ENCODE measurements around the gene SLC8A1.

DNA sequence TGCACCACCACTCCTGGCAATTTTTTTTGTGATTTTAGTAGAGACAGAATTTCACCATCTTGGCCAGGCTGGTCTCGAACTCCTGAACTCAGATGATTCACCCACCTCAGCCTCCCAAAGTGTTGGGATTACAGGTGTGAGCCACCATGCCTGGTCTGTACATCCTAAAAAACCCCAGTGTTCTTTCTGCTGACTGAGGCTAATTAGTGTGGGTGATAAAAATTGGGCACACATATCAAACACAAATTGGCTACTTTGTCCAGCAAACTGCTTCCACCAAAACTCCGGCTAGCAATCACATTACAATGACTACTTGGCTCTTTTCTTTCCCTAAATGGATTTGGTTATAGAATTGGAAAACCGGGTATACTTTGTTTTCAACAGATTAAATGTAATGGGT lies 153.9 kb downstream of the SLC8A1 start:
- TF ChIP-seq POLR2AphosphoS5 (IDR thresholded peaks at IDR 0.05): no peak
- TF ChIP-seq, protein P1, sequence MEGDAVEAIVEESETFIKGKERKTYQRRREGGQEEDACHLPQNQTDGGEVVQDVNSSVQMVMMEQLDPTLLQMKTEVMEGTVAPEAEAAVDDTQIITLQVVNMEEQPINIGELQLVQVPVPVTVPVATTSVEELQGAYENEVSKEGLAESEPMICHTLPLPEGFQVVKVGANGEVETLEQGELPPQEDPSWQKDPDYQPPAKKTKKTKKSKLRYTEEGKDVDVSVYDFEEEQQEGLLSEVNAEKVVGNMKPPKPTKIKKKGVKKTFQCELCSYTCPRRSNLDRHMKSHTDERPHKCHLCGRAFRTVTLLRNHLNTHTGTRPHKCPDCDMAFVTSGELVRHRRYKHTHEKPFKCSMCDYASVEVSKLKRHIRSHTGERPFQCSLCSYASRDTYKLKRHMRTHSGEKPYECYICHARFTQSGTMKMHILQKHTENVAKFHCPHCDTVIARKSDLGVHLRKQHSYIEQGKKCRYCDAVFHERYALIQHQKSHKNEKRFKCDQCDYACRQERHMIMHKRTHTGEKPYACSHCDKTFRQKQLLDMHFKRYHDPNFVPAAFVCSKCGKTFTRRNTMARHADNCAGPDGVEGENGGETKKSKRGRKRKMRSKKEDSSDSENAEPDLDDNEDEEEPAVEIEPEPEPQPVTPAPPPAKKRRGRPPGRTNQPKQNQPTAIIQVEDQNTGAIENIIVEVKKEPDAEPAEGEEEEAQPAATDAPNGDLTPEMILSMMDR (IDR thresholded peaks at IDR 0.05): no peak
